GM13977 (cell line): Measurements from ENCODE around the gene POLR3A.
"Not testable (repeated sequence)": the region's sequence is repeated elsewhere in the genome, so short reads cannot be mapped to it uniquely, and the experiment has no call there.

Experiments used
- DNase-seq: peaks from one replicate; pipeline ENCODE4 v3.0.0; 2012; ENCODE audit warnings: low spot score
- CTCF ChIP-seq: IDR thresholded peaks from 2 replicates; pipeline ENCODE4 v1.5.1; 2012; ENCODE audit warnings: mild to moderate bottlenecking, control low read depth; ENCODE audit not compliant: insufficient read depth; ENCODE audit errors: extremely low read depth, missing control alignments
- in situ Hi-C: fragments of 300-500 bp; cut with MboI; formaldehyde crosslinking; loops from one replicate; pipeline ENCODE4 v1.12.0; 2022; ENCODE audit warnings: low sequenced_read_pairs, low pct_unique_long_range_greater_than_20kb, mixed read lengths, inconsistent platforms; ENCODE audit not compliant: unreplicated experiment

The POLR3A gene

GRCh38 chr10:78009662-78010061 lies 19.7 kb downstream of the POLR3A start:
- no peak for TF ChIP-seq CTCF
- no peak for DNase-seq
- in situ Hi-C loops = no loop called here

GRCh38 chr10:78007172-78007571 lies 22.1 kb downstream of the POLR3A start:
- in situ Hi-C loops = no loop called here
- DNase-seq = no peak
- no peak for TF ChIP-seq CTCF

GRCh38 chr10:78004215-78005026 lies 24.9 kb downstream of the POLR3A start:
- TF ChIP-seq CTCF = no peak

GRCh38 chr10:78002541-78003288 lies 26.6 kb downstream of the POLR3A start:
- in situ Hi-C loops = no loop called here
- no peak for TF ChIP-seq CTCF
- no peak for DNase-seq

More at GRCh38 chr10:78004215-78005026, 24.9 kb downstream of the POLR3A start:
- in situ Hi-C loops = no loop called here
- no peak for DNase-seq

GRCh38 chr10:78000956-78001472 lies 28.3 kb downstream of the POLR3A start:
- no peak for TF ChIP-seq CTCF
- in situ Hi-C loops = no loop called here

GRCh38 chr10:78000206-78000605 lies 29.1 kb downstream of the POLR3A start:
- TF ChIP-seq CTCF = no peak
- in situ Hi-C loops = no loop called here
- DNase-seq = no peak

More at GRCh38 chr10:78000956-78001472, 28.3 kb downstream of the POLR3A start:
- no peak for DNase-seq

GRCh38 chr10:77998780-77999179 lies 30.5 kb downstream of the POLR3A start:
- DNase-seq, in situ Hi-C loops: not testable (repeated sequence)
